Fibroblast of the aortic adventitia (primary cell): ENCODE results near the gene PPP6R2. TPM values are rescaled to one million over a fixed set of nuclear protein-coding genes. Genes with fewer than 3 reads are reported as not detected.

Experiments
- DNase-seq: peaks from one replicate; pipeline ENCODE4 v3.0.0-alpha.2; 2010; ENCODE audit warnings: low read depth
- H3K4me3 ChIP-seq: 2 replicates; pipeline ENCODE4 v1.5.1; 2011; ENCODE audit warnings: low read depth, mild to moderate bottlenecking, control low read depth, low read length, moderate library complexity
- total RNA-seq: library from RNA; depleted of rRNA; stranded (reverse); fragments of >200 nt; gene quantifications from 2 replicates; pipeline ENCODE4 v1.2.3, GENCODE V29; 2012; ENCODE audit warnings: low replicate concordance
- TF ChIP-seq, protein P1 (sequence below): IDR thresholded peaks from 2 replicates; pipeline ENCODE4 v1.5.1; 2011; ENCODE audit warnings: mild to moderate bottlenecking, low read length, control low read depth, inconsistent platforms; ENCODE audit not compliant: insufficient read depth

PPP6R2 gene
- total RNA-seq, 1 donor: 38.5 TPM

- TF ChIP-seq, protein P1, sequence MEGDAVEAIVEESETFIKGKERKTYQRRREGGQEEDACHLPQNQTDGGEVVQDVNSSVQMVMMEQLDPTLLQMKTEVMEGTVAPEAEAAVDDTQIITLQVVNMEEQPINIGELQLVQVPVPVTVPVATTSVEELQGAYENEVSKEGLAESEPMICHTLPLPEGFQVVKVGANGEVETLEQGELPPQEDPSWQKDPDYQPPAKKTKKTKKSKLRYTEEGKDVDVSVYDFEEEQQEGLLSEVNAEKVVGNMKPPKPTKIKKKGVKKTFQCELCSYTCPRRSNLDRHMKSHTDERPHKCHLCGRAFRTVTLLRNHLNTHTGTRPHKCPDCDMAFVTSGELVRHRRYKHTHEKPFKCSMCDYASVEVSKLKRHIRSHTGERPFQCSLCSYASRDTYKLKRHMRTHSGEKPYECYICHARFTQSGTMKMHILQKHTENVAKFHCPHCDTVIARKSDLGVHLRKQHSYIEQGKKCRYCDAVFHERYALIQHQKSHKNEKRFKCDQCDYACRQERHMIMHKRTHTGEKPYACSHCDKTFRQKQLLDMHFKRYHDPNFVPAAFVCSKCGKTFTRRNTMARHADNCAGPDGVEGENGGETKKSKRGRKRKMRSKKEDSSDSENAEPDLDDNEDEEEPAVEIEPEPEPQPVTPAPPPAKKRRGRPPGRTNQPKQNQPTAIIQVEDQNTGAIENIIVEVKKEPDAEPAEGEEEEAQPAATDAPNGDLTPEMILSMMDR: no peak
- no peak for DNase-seq
- no peak overlapping the region for H3K4me3 ChIP-seq
Observed at GRCh38 chr22:50483556-50483955, 140.4 kb downstream of the PPP6R2 start.

DNA sequence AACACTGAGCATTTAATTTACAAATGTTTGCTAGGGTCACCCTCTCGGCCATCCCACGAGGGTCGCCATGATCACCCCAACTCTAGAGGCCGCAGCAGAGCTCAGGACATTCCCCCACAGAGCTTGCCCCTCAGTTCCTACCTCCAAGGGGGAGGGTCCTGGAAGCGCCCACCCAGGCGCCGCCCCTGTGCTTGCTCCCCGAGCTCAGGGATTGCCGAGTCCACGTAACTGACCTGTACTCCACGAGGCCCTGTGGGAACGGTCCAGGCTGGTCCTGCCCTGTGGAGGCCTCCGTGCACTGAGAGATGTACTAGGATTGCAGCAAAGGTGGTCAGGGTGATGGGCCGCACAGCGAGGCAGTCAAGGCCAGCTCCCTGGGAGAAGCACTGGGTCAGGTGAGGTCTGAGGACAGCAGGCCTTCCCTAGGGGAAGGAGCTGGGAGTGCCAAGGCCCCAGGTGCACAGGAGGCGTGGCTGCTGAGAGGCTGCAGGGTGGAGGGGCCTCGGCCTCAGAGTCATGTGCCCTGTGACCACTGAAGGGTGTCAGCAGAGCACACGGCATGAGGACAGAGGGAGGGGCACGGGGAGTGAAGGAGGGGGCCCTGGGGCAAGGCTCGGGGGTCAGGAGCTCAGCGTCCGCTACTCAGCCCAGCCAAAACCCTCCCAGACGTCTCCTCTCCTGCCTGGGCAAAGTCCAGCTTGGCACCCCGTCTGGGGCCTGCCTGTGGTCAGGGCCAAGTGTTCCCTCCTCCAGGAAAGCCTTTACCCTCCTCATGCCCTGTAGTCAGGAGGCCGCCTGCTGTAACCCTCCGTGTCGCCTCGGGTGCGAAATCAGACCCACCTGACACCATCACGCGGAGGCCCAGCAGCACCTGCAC is 141.1 kb downstream of the PPP6R2 start:
- no peak overlapping the region for H3K4me3 ChIP-seq
- no peak for DNase-seq
- TF ChIP-seq, protein P1: no peak

DNA sequence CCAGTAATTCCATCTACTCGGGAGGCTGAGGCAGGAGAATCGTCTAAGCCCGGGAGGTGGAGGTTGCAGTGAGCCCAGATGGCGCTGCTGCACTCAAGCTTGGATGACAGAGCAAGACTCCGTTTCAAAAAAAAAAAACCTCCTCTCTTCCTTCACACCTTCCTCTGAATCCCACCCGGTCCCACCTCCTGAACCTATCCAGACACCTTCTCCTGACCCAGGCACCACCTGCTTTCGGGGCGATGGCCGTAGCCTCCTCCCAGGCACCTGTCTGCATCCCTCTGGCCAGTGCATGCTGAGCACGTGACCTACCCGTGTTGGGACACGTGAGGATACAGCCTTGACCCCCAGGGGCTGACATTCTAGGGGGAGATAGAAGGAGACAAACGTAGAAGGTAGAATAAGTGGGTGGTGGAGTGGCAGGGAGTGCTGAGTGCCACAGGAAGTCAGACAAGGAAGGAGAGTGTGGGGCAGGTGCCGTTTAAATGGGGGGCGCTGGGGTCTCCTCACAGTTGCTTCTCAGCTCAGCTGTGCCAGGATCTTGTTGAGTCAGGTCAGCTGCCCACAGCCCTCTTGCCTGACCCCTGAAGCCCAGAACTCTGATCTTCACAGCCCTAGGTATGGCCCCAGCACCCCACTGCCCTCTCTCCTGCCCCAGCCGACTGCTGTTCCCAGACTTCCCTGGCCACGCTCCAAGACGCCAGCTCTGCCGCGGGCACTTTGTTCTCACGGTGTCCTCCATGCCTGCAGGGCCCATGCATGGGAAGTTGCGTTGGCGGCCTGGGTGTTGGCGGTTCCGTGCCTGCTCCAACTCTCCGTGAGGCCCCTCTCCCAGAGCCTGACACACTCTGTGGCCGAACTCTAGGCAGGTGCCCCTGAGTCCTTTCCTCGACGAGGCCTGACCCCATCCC is 142.3 kb downstream of the PPP6R2 start:
- TF ChIP-seq, protein P1: no peak
- H3K4me3 ChIP-seq: no peak overlapping the region
- no peak for DNase-seq

GRCh38 chr22:50486561-50487289 is 143.6 kb downstream of the PPP6R2 start, which contains the start of gene MIOX:
MIOX (plus strand) TSS chr22:50486859; CDS start chr22:50486898, 39 bp downstream.
- no peak within 1 kb of the TSS for H3K4me3 ChIP-seq
- TF ChIP-seq, protein P1: no peak
- no peak for DNase-seq

DNA sequence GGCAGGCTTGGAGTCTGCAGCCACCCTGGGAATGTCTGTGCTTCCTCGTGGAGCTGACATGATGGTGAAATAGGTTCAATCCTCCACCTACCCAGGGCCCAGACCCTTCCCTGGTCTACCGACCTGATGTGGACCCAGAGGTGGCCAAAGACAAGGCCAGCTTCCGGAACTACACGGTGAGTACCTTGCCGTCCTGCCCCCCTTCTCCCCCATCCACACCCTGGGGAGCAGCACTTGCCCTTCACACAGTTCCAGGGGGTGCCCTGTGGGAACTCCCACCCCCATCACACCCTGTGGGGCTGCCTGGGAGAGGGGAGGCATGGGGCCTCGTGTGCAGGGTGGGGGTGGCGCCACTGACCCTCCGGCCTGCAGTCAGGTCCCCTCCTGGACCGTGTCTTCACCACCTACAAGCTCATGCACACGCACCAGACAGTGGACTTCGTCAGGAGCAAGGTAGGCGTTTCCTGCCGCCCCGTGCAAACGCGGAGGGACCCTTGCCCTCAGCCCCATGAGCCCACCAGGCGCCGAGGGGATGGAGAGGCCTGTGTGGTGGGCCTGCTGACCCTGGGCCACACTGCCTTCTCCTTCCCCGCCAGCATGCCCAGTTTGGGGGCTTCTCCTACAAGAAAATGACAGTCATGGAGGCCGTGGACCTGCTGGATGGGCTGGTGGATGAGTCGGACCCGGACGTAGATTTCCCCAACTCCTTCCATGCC is 144.3 kb downstream of the PPP6R2 start:
- no peak overlapping the region for H3K4me3 ChIP-seq
- TF ChIP-seq, protein P1: no peak
- no peak for DNase-seq
